ENCODE results near the gene FOXP4. TPM values are rescaled to one million over a fixed set of nuclear protein-coding genes. Genes with fewer than 3 reads are reported as not detected.

The FOXP4 gene
- total RNA-seq, 1 experiment from 2014 or later: 2.7 TPM

- DNase-seq (ENCODE audit: low spot score): no peak
These were observed 98.2 kb downstream of the FOXP4 start for GRCh38 chr6:41644297-41644879.

GRCh38 chr6:41645007-41645618 is 98.9 kb downstream of the FOXP4 start:
- DNase-seq (ENCODE audit: low spot score): no peak

GRCh38 chr6:41646026-41646795 is 100.0 kb downstream of the FOXP4 start:
- no peak for DNase-seq (ENCODE audit: low spot score)

- no peak for DNase-seq (ENCODE audit: low spot score)
These were observed 100.9 kb downstream of the FOXP4 start for GRCh38 chr6:41647061-41647511.

GRCh38 chr6:41648070-41648585 is 101.9 kb downstream of the FOXP4 start:
- no peak for DNase-seq (ENCODE audit: low spot score)

GRCh38 chr6:41648921-41649320 is 102.7 kb downstream of the FOXP4 start:
- DNase-seq (ENCODE audit: low spot score): no peak

GRCh38 chr6:41649596-41649995 is 103.4 kb downstream of the FOXP4 start:
- DNase-seq (ENCODE audit: low spot score): no peak

DNA sequence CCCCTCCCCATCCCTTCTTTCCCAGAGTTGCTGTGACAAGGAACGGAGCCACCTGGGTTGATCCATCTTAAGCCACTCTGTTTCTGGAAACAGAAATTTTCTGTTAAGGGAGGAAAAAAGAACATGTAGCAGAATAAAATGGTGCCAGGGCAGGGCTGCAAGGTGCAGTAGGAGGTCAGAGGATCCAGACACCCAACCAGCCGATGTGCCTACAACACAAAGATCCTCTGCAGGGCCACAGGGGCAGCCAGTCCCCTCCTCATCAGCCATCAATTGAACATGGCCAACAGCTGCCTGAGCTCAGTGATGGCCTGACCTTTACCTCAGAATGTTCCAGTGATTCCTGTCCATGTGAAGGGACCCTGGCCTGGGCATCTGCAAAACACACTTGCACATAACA is 103.9 kb downstream of the FOXP4 start:
- DNase-seq (ENCODE audit: low spot score): no peak

DNA sequence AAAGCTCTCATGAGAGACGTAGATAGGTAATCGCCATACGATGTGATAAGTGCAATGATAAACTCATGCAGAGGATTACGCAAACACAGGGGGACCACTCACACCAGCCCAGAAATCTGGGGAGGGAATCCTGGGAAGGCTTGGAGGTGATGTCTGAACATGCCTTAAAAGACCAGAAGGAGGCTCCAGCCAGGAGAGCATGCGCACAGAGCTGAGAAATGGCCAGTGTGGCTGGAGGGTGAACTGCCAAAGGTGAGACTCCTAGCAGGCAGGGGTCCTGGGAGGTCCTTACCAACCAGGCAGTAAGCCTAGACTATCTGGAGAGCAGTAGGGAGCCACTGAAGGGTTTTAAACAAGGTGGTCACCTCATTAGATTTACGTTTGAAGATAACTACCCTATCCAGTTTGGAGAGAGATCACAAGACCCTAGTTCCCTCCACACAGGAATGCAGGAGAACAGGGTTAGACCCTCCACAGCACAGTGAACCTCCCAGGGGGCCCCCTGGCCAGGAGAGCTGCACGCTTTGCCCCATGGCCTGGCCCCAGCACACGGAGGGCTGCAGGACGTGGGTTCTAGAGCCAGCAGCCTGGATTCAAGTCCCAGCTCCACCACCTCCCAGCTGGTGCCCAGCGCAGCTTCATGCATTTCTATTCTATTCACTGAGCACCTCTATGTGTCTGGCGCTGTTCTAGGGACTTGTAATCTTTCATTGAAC is 105.2 kb downstream of the FOXP4 start:
- no peak for DNase-seq (ENCODE audit: low spot score)

Other genes starting within 250 kb of the FOXP4 start
- not detected in 2 replicates for gene NCR2, start 210.8 kb upstream of the FOXP4 start, total RNA-seq (2014; rRNA removed; shearing (Covaris generic))
- 0.72 TPM in 1 of 2 replicates, not detected in the other for gene MDFI, start 92.1 kb downstream of the FOXP4 start, total RNA-seq (2014; rRNA removed; shearing (Covaris generic))
- gene TFEB, start 189.2 kb downstream of the FOXP4 start, total RNA-seq (2014; rRNA removed; shearing (Covaris generic)): 1.6 and 9.2 TPM in 2 replicates
- not detected in 2 replicates for gene PGC, start 201.0 kb downstream of the FOXP4 start, total RNA-seq (2014; rRNA removed; shearing (Covaris generic))
- gene FRS3, start 233.5 kb downstream of the FOXP4 start, total RNA-seq (2014; rRNA removed; shearing (Covaris generic)): 0.66 and 1.1 TPM in 2 replicates
- not detected in 2 replicates for gene PRICKLE4, start 234.4 kb downstream of the FOXP4 start, total RNA-seq (2014; rRNA removed; shearing (Covaris generic))
- 222 and 348 TPM in 2 replicates for gene TOMM6, start 241.3 kb downstream of the FOXP4 start, total RNA-seq (2014; rRNA removed; shearing (Covaris generic))

Measured in H4 (cell line).